HUES48 (cell line): ENCODE data around the gene NUP205.

Experiments used
- H3K27ac ChIP-seq: one replicate; pipeline ENCODE4 v1.7.0; 2013; ENCODE audit warnings: low read depth, low read length, inconsistent platforms
- H3K27me3 ChIP-seq: 2 replicates; pipeline ENCODE4 v1.6.1; 2013; ENCODE audit warnings: mild to moderate bottlenecking, low read length; ENCODE audit not compliant: control insufficient read depth, insufficient read depth
- H3K36me3 ChIP-seq: 2 replicates; pipeline ENCODE4 v1.6.1; 2013; ENCODE audit warnings: low read length; ENCODE audit not compliant: control insufficient read depth, insufficient read depth
- H3K4me1 ChIP-seq: 2 replicates; pipeline ENCODE4 v1.6.1; 2013; ENCODE audit warnings: mild to moderate bottlenecking, low read length; ENCODE audit not compliant: control insufficient read depth, insufficient read depth
- H3K4me3 ChIP-seq: 2 replicates; pipeline ENCODE4 v1.5.1; 2013; ENCODE audit warnings: mild to moderate bottlenecking, low read depth, low read length
- H3K9ac ChIP-seq: 2 replicates; pipeline ENCODE4 v1.6.1; 2013; ENCODE audit warnings: mild to moderate bottlenecking, low read depth, low read length, moderate library complexity
- H3K9me3 ChIP-seq: 2 replicates; pipeline ENCODE4 v1.6.1; 2013; ENCODE audit warnings: low read length; ENCODE audit not compliant: control insufficient read depth, insufficient read depth

Gene NUP205

GRCh38 chr7:135597181-135597925, 39.6 kb downstream of the NUP205 start:
- H3K27me3 ChIP-seq = no peaks in the 10 kb centered on the region
- no peak overlapping the region for H3K4me3 ChIP-seq
- H3K36me3 ChIP-seq = peaks cover 98% of the 10 kb centered on the region
- no peak overlapping the region for H3K9ac ChIP-seq
- no peaks in the 10 kb centered on the region for H3K9me3 ChIP-seq
- no peak overlapping the region for H3K27ac ChIP-seq
- no peaks in the 10 kb centered on the region for H3K4me1 ChIP-seq

DNA sequence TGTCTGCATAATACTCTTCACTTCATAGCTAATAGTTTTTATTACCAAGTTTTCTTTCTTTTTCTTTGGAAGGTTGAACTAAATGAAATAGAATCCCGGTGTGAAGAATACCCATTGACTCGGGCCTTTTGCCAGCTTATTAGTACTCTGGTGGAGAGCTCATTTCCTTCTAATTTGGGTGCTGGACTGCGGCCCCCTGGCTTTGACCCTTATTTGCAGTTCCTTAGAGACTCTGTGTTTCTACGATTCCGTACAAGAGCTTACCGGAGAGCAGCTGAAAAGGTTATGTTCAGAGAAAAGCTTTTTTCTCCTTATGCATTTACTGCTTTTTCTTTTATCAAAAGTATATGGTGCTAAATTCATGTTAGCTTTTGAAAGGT, 40.2 kb downstream of the NUP205 start:
- no peaks in the 10 kb centered on the region for H3K4me1 ChIP-seq
- peaks cover 98% of the 10 kb centered on the region for H3K36me3 ChIP-seq
- H3K27me3 ChIP-seq = no peaks in the 10 kb centered on the region
- no peak overlapping the region for H3K27ac ChIP-seq
- H3K4me3 ChIP-seq = no peak overlapping the region
- H3K9me3 ChIP-seq = no peaks in the 10 kb centered on the region
- H3K9ac ChIP-seq = no peak overlapping the region

DNA sequence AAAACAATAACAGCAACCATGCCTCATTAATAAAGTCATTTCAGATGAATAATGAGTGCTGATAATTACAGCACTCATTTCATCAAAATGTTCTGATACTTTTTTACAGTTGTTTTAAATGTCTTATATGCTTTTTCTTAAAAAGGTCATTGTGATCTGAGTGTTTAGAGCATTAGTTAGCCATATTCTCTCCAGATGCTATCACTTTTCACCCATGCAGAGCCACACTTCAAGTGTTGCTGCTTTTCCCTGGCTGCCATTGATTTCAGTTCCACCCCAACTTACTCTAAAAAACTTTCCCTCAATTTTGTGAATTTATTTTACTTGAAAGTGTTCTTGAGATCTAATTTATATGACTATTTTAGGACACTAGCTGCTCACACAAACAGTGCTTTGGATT, 41.8 kb downstream of the NUP205 start:
- no peak overlapping the region for H3K27ac ChIP-seq
- peaks cover 98% of the 10 kb centered on the region for H3K36me3 ChIP-seq
- no peak overlapping the region for H3K4me3 ChIP-seq

GRCh38 chr7:135600226-135600625, 42.5 kb downstream of the NUP205 start:
- peaks cover 98% of the 10 kb centered on the region for H3K36me3 ChIP-seq

More for the DNA sequence above, 41.8 kb downstream of the NUP205 start:
- no peak overlapping the region for H3K9ac ChIP-seq
- H3K4me1 ChIP-seq = no peaks in the 10 kb centered on the region
- H3K27me3 ChIP-seq = no peaks in the 10 kb centered on the region
- H3K9me3 ChIP-seq = no peaks in the 10 kb centered on the region

GRCh38 chr7:135601182-135601581, 43.5 kb downstream of the NUP205 start:
- Histone ChIP-seq H3K9me3 (no peaks in the 10 kb centered on the region), H3K27me3 (no peaks in the 10 kb centered on the region), H3K4me1 (no peaks in the 10 kb centered on the region), H3K36me3 (peaks cover 98% of the 10 kb centered on the region), H3K27ac (no peak overlapping the region), H3K9ac (no peak overlapping the region), H3K4me3 (no peak overlapping the region)

More at GRCh38 chr7:135600226-135600625, 42.5 kb downstream of the NUP205 start:
- Histone ChIP-seq H3K27me3 (no peaks in the 10 kb centered on the region), H3K4me1 (no peaks in the 10 kb centered on the region), H3K4me3 (no peak overlapping the region), H3K9me3 (no peaks in the 10 kb centered on the region), H3K27ac (no peak overlapping the region), H3K9ac (no peak overlapping the region)

- H3K36me3 ChIP-seq = peaks cover 100% of the 10 kb centered on the region
- H3K9ac ChIP-seq = no peak overlapping the region
- H3K27ac ChIP-seq = no peak overlapping the region
- H3K27me3 ChIP-seq = no peaks in the 10 kb centered on the region
- H3K4me1 ChIP-seq = no peaks in the 10 kb centered on the region
- no peaks in the 10 kb centered on the region for H3K9me3 ChIP-seq
- no peak overlapping the region for H3K4me3 ChIP-seq
Observed at GRCh38 chr7:135602304-135602703, 44.6 kb downstream of the NUP205 start.

GRCh38 chr7:135616136-135616535, 58.4 kb downstream of the NUP205 start:
- no peaks in the 10 kb centered on the region for H3K9me3 ChIP-seq
- no peak overlapping the region for H3K9ac ChIP-seq
- no peak overlapping the region for H3K27ac ChIP-seq
- no peak overlapping the region for H3K4me3 ChIP-seq
- H3K4me1 ChIP-seq = no peaks in the 10 kb centered on the region
- no peaks in the 10 kb centered on the region for H3K27me3 ChIP-seq
- peaks cover 98% of the 10 kb centered on the region for H3K36me3 ChIP-seq

DNA sequence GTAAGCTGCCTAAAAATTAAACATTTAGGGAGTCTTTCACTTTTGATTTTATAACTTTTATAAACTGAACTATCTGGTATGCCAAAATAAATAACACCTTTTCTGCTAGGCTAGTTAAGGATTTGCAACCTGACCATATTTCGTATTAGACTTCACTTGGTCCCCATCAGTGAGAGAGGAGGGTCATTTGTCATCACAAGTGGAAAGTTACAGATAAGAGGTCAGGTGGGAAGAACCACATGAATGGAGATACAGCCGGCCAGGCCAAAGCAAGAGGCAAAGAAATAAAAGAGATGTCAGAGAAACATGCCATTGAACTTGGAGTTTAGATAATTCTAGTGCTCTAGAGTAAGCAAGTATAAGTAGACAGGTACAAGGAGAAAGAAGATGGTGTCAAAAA, 60.1 kb downstream of the NUP205 start:
- Histone ChIP-seq H3K27ac (no peak overlapping the region), H3K36me3 (peaks cover 97% of the 10 kb centered on the region), H3K4me1 (no peaks in the 10 kb centered on the region), H3K9me3 (no peaks in the 10 kb centered on the region), H3K27me3 (no peaks in the 10 kb centered on the region), H3K4me3 (no peak overlapping the region), H3K9ac (no peak overlapping the region)

DNA sequence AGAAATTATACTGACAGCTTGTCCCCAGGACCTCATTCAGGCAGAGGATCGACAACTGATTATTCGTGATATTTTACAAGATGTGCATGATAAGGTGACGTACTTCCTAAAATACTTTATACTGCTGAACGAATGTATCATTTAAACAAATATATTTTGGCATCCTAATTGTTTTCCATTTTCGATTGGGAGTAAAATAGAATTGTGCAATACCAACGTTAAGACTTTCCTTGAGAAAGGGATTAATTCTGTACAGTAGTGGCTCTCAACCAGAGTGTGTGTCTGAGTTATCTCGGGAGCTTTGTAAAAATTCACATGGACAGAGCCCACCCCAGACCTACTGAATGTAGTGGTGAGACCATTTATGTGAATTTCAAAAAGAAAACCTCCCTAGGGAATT, 60.8 kb downstream of the NUP205 start:
- no peaks in the 10 kb centered on the region for H3K27me3 ChIP-seq
- H3K9me3 ChIP-seq = no peaks in the 10 kb centered on the region
- H3K4me1 ChIP-seq = no peaks in the 10 kb centered on the region
- no peak overlapping the region for H3K27ac ChIP-seq
- no peak overlapping the region for H3K4me3 ChIP-seq
- H3K9ac ChIP-seq = no peak overlapping the region
- peaks cover 97% of the 10 kb centered on the region for H3K36me3 ChIP-seq

GRCh38 chr7:135620447-135620846, 62.7 kb downstream of the NUP205 start:
- Histone ChIP-seq H3K4me1 (no peaks in the 10 kb centered on the region), H3K9me3 (no peaks in the 10 kb centered on the region), H3K27me3 (no peaks in the 10 kb centered on the region), H3K27ac (no peak overlapping the region), H3K9ac (no peak overlapping the region), H3K36me3 (peaks cover 95% of the 10 kb centered on the region), H3K4me3 (no peak overlapping the region)

DNA sequence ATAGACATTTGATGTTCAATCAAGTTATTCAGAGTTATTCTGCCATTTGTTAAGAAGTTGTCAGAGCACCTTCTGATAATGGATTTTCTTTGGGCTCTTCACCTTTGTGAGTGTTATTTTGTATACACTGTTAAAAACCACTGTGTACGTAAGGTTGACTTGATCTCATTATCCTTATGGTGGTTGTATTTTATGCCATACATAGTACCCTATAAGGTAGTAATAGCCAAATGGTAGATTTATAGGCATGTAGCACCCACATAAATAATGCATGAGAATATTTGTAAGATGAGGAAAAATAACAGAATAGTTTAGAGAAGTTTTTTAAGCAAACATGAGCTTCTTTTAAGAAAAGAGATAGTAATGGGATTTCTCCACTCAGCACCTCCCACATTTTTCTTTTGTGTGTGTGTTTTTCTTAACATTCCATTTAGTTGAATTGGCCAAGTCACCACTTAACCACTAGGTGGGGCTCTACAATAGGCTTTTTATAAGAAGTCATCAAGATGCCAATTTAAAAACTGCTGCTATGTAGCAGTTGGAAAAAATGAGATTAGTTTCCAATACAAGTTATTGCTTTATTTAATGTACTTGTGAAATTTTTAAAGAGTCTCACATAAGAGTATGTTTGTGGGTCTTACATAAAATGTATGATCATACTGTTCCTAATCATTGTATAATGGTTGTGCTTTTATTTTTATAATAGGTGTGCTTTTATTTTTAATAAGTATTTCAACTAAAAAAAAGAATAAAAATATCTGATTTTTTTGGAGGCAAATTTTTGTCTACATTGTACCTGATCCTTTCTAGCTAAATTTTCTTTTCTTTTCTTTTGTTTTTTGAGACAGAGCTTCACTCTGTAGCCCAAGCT, 63.5 kb downstream of the NUP205 start:
- H3K4me3 ChIP-seq = no peak overlapping the region
- H3K9ac ChIP-seq = no peak overlapping the region
- peak overlapping the region; percentile 9 for H3K27ac ChIP-seq
- H3K4me1 ChIP-seq = no peaks in the 10 kb centered on the region
- H3K27me3 ChIP-seq = no peaks in the 10 kb centered on the region
- H3K9me3 ChIP-seq = no peaks in the 10 kb centered on the region
- H3K36me3 ChIP-seq = peaks cover 95% of the 10 kb centered on the region
